OCI-LY7 (cell line): ENCODE data around the gene TUBGCP2.

Experiments
- EZH2phosphoT487 ChIP-seq: fragments of 200-600 bp; sonication (generic); IDR thresholded peaks from 2 replicates; pipeline ENCODE4 v1.6.1; 2018; ENCODE audit warnings: low read depth, borderline replicate concordance, mild to moderate bottlenecking, mixed run types, antibody characterized with exemption, low read length, moderate library complexity, mixed read lengths
- TF ChIP-seq, protein P1 (sequence below): fragments of 200-600 bp; sonication (generic); conservative IDR thresholded peaks from 2 replicates; pipeline ENCODE4 v1.5.1; 2014; ENCODE audit warnings: mild to moderate bottlenecking, antibody characterized with exemption, low read length, moderate library complexity, mixed read lengths

DNA sequence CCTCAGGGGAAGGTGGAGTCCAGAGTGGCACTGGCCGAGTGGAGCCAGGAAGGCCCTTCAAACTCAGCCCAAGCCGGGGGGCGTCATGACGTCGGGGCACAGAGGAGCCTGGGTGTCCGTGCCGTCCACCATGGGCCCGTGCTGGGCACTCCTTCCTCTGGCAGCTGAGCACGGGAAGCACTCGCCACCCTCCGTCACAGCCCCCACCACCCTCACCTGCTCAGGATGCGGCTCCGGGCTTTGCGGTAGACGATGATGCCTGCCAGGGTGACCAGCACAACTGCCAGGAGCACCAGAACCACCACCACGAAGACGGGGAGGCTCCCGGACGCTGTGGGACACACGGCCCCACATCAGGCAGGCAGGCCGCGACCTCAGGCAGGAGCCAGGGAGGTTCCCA, 40.1 kb downstream of the TUBGCP2 start:
- TF ChIP-seq, protein P1, sequence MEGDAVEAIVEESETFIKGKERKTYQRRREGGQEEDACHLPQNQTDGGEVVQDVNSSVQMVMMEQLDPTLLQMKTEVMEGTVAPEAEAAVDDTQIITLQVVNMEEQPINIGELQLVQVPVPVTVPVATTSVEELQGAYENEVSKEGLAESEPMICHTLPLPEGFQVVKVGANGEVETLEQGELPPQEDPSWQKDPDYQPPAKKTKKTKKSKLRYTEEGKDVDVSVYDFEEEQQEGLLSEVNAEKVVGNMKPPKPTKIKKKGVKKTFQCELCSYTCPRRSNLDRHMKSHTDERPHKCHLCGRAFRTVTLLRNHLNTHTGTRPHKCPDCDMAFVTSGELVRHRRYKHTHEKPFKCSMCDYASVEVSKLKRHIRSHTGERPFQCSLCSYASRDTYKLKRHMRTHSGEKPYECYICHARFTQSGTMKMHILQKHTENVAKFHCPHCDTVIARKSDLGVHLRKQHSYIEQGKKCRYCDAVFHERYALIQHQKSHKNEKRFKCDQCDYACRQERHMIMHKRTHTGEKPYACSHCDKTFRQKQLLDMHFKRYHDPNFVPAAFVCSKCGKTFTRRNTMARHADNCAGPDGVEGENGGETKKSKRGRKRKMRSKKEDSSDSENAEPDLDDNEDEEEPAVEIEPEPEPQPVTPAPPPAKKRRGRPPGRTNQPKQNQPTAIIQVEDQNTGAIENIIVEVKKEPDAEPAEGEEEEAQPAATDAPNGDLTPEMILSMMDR, result no peak
- no peak for TF ChIP-seq EZH2phosphoT487
